DOHH2 (cell line): ENCODE results near the gene PHLPP1.

ENCODE experiments used
- EZH2phosphoT487 ChIP-seq: fragments of 200-600 bp; sonication (generic); IDR thresholded peaks from 2 replicates; pipeline ENCODE4 v1.6.1; 2017; ENCODE audit warnings: borderline replicate concordance, mild to moderate bottlenecking, antibody characterized with exemption, low read length, moderate library complexity, mixed read lengths
- TF ChIP-seq, protein P1 (sequence below): fragments of 200-600 bp; sonication (generic); IDR thresholded peaks from one replicate; pipeline ENCODE4 v1.5.1; 2014; ENCODE audit warnings: antibody characterized with exemption, mild to moderate bottlenecking, low read depth, low read length; ENCODE audit not compliant: poor library complexity, severe bottlenecking

DNA sequence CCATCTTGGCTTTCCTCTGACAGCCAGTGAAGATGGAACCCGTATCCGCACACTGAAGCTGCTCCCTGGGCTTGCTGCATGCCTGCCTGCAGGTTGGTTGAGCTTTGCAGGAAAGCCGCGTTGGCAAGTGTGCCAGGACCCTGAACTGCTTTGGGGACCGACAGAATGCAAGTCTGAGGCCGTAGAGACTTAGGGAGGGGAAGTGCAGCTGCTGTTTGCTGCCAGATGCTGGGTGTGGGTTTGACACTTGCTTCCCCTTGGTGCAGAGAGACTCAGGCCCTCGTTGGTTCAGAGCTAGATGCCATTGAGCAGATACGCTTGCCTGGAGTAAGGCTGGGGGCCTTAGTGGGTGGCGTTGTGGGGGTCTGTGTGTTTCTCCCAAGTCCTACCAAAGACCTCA is 13.1 kb upstream of the PHLPP1 start:
- no peak for TF ChIP-seq EZH2phosphoT487
- TF ChIP-seq, protein P1, sequence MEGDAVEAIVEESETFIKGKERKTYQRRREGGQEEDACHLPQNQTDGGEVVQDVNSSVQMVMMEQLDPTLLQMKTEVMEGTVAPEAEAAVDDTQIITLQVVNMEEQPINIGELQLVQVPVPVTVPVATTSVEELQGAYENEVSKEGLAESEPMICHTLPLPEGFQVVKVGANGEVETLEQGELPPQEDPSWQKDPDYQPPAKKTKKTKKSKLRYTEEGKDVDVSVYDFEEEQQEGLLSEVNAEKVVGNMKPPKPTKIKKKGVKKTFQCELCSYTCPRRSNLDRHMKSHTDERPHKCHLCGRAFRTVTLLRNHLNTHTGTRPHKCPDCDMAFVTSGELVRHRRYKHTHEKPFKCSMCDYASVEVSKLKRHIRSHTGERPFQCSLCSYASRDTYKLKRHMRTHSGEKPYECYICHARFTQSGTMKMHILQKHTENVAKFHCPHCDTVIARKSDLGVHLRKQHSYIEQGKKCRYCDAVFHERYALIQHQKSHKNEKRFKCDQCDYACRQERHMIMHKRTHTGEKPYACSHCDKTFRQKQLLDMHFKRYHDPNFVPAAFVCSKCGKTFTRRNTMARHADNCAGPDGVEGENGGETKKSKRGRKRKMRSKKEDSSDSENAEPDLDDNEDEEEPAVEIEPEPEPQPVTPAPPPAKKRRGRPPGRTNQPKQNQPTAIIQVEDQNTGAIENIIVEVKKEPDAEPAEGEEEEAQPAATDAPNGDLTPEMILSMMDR = no peak
